ENCODE data around the gene GPAT2.
"Not testable (repeated sequence)": the region's sequence is repeated elsewhere in the genome, so short reads cannot be mapped to it uniquely, and the experiment has no call there.

Gene GPAT2

DNA sequence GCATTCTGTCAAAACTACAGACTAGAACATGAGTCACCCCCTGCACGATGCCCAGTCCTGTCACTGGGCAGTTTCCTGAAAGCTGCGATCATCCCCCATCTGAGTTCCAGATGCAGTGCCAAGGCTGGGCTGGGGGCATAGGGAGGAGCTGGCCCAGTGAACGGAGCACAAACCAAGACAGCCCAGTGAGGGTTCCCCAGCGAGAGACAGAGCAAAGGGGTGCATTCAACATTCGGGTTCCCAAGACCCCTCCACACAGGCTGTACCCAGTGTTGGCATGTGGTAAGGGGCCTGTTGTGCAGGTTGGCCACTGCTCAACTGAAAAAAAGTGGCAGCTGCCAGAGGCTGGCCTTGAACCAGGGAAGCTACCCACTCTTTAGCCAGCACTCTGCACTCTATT lies 35.6 kb upstream of the GPAT2 start:
- H3K27me3 ChIP-seq (replicated peaks in 2 of 5; ENCODE audit: control insufficient read depth in 4 of 5, insufficient read depth in 5 of 5, low read length in 4 of 5); POLR2A ChIA-PET; H3K27ac ChIP-seq (ENCODE audit: insufficient read depth in 1 of 2, low read depth in 1 of 2, low read length in 2 of 2, poor library complexity in 1 of 2, severe bottlenecking in 2 of 2); H3K4me1 ChIP-seq (ENCODE audit: control extremely low read depth in 1 of 4, control insufficient read depth in 4 of 4, insufficient read depth in 4 of 4, low read length in 3 of 4); H3K4me3 ChIP-seq (ENCODE audit: control insufficient read depth in 1 of 7, extremely low read depth in 1 of 7, insufficient read depth in 4 of 7, low read depth in 2 of 7, low read length in 6 of 7); DNase-seq; H3K36me3 ChIP-seq (ENCODE audit: control insufficient read depth in 4 of 4, insufficient read depth in 4 of 4, low read length in 3 of 4); CTCF ChIA-PET; H3K9me3 ChIP-seq (ENCODE audit: control extremely low read depth in 1 of 5, control insufficient read depth in 4 of 5, insufficient read depth in 2 of 5, low read depth in 1 of 5, low read length in 4 of 5): not testable (repeated sequence)
- WGBS (ENCODE audit: insufficient coverage): 98% methylated on average over 5 of the region's 5 CpGs

DNA sequence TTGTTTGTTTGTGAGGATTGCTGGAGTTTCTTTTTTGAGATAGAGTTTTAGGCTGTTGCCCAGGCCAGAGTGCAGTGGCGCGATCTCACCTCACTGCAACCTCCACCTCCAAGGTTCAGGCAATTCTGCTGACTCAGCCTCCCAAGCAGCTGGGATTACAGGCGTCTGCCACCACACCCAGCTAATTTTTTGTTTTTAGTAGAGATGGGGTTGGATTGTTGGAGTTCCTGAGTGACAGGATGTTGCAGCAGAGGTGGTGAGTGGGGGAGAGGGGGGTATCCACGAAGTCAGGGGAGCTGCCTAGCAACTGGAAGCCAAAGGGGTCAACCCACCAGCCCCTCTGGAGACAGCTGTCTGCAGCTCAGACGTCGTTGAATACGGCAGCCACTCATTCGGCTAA lies 35.2 kb upstream of the GPAT2 start:
- DNase-seq; H3K36me3 ChIP-seq (ENCODE audit: control insufficient read depth in 4 of 4, insufficient read depth in 4 of 4, low read length in 3 of 4); H3K27ac ChIP-seq (ENCODE audit: insufficient read depth in 1 of 2, low read depth in 1 of 2, low read length in 2 of 2, poor library complexity in 1 of 2, severe bottlenecking in 2 of 2); H3K27me3 ChIP-seq (replicated peaks in 2 of 5; ENCODE audit: control insufficient read depth in 4 of 5, insufficient read depth in 5 of 5, low read length in 4 of 5); H3K4me3 ChIP-seq (ENCODE audit: control insufficient read depth in 1 of 7, extremely low read depth in 1 of 7, insufficient read depth in 4 of 7, low read depth in 2 of 7, low read length in 6 of 7); H3K9me3 ChIP-seq (ENCODE audit: control extremely low read depth in 1 of 5, control insufficient read depth in 4 of 5, insufficient read depth in 2 of 5, low read depth in 1 of 5, low read length in 4 of 5); POLR2A ChIA-PET; H3K4me1 ChIP-seq (ENCODE audit: control extremely low read depth in 1 of 4, control insufficient read depth in 4 of 4, insufficient read depth in 4 of 4, low read length in 3 of 4); CTCF ChIA-PET: not testable (repeated sequence)
- WGBS (ENCODE audit: insufficient coverage): 71% methylated on average over 4 of the region's 8 CpGs

DNA sequence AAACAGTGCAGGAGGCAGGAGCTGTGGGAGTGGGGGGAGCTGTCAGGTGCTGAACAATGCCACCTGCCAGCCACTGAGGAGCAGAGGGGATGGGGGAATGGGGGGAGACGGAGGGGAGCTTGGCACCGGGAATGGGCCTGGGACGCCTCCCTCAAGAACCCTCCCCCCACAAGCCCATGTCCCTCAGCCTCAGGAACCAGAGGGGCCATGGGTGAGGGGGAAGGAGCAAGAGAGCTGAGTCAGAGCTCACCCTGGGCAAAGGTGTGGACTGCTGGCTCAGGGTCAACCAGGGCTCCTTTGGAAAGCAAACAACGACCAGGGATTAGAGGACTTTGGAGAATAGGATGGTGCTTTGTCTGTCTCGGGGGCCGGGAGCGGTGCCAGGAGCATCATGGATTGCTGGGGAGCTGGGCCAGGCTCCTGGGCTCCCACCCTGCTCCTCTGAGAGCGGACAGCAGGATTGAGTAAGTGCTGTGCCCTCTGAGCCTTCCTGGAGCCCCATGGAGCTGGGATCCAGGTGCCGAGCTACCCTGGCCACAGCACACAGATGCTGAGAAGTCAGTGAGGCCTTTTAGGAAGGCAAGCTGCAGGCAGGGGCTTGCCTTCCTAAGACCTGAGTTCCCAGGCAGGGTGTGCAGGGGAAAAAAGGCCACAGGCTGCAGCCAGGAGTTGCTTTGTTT lies 33.3 kb upstream of the GPAT2 start:
- H3K9me3 ChIP-seq (ENCODE audit: control extremely low read depth in 1 of 5, control insufficient read depth in 4 of 5, insufficient read depth in 2 of 5, low read depth in 1 of 5, low read length in 4 of 5); H3K27ac ChIP-seq (ENCODE audit: insufficient read depth in 1 of 2, low read depth in 1 of 2, low read length in 2 of 2, poor library complexity in 1 of 2, severe bottlenecking in 2 of 2); POLR2A ChIA-PET; H3K4me1 ChIP-seq (ENCODE audit: control extremely low read depth in 1 of 4, control insufficient read depth in 4 of 4, insufficient read depth in 4 of 4, low read length in 3 of 4); CTCF ChIA-PET; DNase-seq; H3K27me3 ChIP-seq (replicated peaks in 2 of 5; ENCODE audit: control insufficient read depth in 4 of 5, insufficient read depth in 5 of 5, low read length in 4 of 5); H3K4me3 ChIP-seq (ENCODE audit: control insufficient read depth in 1 of 7, extremely low read depth in 1 of 7, insufficient read depth in 4 of 7, low read depth in 2 of 7, low read length in 6 of 7); H3K36me3 ChIP-seq (ENCODE audit: control insufficient read depth in 4 of 4, insufficient read depth in 4 of 4, low read length in 3 of 4): not testable (repeated sequence)
- WGBS (ENCODE audit: insufficient coverage): 79% methylated on average over 3 of the region's 9 CpGs

DNA sequence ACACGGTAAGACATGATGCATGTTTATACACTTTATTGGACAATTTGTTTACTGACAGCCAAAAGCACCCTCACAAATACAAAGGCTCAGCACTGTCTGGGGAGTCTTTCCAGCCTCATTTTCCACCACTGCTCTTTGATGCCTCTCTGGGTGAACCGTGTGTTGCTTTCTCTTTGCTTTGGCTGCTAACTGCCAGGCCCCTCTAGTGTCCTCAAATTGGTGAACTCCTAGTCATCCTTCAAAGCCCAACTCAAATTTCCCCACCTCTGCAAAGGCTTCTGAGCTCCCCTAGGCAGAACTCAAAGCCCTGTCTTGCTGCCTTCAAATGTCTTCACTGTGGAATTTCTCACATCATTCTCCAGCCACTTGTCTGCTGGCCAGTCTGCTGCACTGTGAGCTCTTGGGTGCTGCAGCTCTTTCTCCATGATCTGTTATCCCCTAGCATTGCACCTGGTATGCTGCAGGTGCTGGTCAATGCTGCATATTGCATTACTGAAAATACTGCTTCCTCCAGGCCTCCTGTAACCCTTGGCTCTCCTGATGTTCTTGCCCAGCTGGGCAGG lies 32.5 kb upstream of the GPAT2 start:
- H3K27me3 ChIP-seq (replicated peaks in 2 of 5; ENCODE audit: control insufficient read depth in 4 of 5, insufficient read depth in 5 of 5, low read length in 4 of 5); DNase-seq; POLR2A ChIA-PET; H3K27ac ChIP-seq (ENCODE audit: insufficient read depth in 1 of 2, low read depth in 1 of 2, low read length in 2 of 2, poor library complexity in 1 of 2, severe bottlenecking in 2 of 2); H3K4me1 ChIP-seq (ENCODE audit: control extremely low read depth in 1 of 4, control insufficient read depth in 4 of 4, insufficient read depth in 4 of 4, low read length in 3 of 4); H3K9me3 ChIP-seq (ENCODE audit: control extremely low read depth in 1 of 5, control insufficient read depth in 4 of 5, insufficient read depth in 2 of 5, low read depth in 1 of 5, low read length in 4 of 5); H3K36me3 ChIP-seq (ENCODE audit: control insufficient read depth in 4 of 4, insufficient read depth in 4 of 4, low read length in 3 of 4); CTCF ChIA-PET; H3K4me3 ChIP-seq (ENCODE audit: control insufficient read depth in 1 of 7, extremely low read depth in 1 of 7, insufficient read depth in 4 of 7, low read depth in 2 of 7, low read length in 6 of 7): not testable (repeated sequence)
- WGBS (ENCODE audit: insufficient coverage): 96% methylated on average over 2 of the region's 2 CpGs

DNA sequence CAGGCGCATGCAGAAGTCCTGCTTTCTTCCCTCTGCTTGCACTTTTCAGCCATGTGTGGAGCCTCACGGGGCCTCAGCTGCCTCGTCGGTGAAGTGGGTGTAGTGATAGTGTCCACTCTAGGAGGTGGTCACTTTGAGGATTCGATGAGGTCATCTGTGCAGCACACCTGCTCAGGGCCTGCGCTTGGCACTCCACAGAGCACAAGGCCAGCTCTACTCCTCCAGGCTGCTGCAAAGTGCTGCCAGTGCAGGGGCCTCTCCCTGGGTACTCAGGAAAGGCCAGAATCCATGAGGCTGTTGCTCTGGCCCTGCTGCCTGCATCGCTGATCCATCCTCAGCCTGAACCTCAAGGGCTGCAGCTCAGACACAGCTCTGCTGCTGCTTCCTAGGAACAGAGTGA lies 31.8 kb upstream of the GPAT2 start:
- POLR2A ChIA-PET; H3K4me3 ChIP-seq (ENCODE audit: control insufficient read depth in 1 of 7, extremely low read depth in 1 of 7, insufficient read depth in 4 of 7, low read depth in 2 of 7, low read length in 6 of 7); H3K36me3 ChIP-seq (ENCODE audit: control insufficient read depth in 4 of 4, insufficient read depth in 4 of 4, low read length in 3 of 4): not testable (repeated sequence)

DNA sequence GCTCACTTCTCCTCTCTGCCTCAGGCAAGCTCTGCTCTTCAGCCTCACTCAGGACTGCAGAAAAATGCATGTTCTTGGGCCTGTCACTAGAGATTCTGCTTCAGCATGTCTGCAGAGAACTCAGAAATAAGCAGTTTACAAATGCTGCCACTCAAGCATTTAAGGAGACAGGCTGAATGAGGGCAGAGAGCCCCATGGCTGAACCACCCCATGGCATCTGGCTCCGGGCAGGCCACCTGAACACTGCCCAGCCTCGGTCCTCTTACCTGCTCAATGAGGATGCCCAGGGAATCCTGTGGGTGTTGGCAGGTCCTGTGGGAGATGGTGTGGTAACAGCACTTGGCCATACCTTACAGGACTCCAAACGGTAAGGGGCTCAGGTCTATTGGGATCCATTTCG lies 31.2 kb upstream of the GPAT2 start:
- H3K9me3 ChIP-seq (ENCODE audit: control extremely low read depth in 1 of 5, control insufficient read depth in 4 of 5, insufficient read depth in 2 of 5, low read depth in 1 of 5, low read length in 4 of 5); POLR2A ChIA-PET; H3K27me3 ChIP-seq (replicated peaks in 2 of 5; ENCODE audit: control insufficient read depth in 4 of 5, insufficient read depth in 5 of 5, low read length in 4 of 5); CTCF ChIA-PET; H3K36me3 ChIP-seq (ENCODE audit: control insufficient read depth in 4 of 4, insufficient read depth in 4 of 4, low read length in 3 of 4); H3K4me1 ChIP-seq (ENCODE audit: control extremely low read depth in 1 of 4, control insufficient read depth in 4 of 4, insufficient read depth in 4 of 4, low read length in 3 of 4); H3K27ac ChIP-seq (ENCODE audit: insufficient read depth in 1 of 2, low read depth in 1 of 2, low read length in 2 of 2, poor library complexity in 1 of 2, severe bottlenecking in 2 of 2); DNase-seq; H3K4me3 ChIP-seq (ENCODE audit: control insufficient read depth in 1 of 7, extremely low read depth in 1 of 7, insufficient read depth in 4 of 7, low read depth in 2 of 7, low read length in 6 of 7): not testable (repeated sequence)
- WGBS (ENCODE audit: insufficient coverage): 100% methylated on average over 1 of the region's 4 CpGs

More for the DNA sequence above, 31.8 kb upstream of the GPAT2 start:
- H3K4me1 ChIP-seq (ENCODE audit: control extremely low read depth in 1 of 4, control insufficient read depth in 4 of 4, insufficient read depth in 4 of 4, low read length in 3 of 4); H3K27me3 ChIP-seq (replicated peaks in 2 of 5; ENCODE audit: control insufficient read depth in 4 of 5, insufficient read depth in 5 of 5, low read length in 4 of 5); CTCF ChIA-PET; H3K27ac ChIP-seq (ENCODE audit: insufficient read depth in 1 of 2, low read depth in 1 of 2, low read length in 2 of 2, poor library complexity in 1 of 2, severe bottlenecking in 2 of 2); H3K9me3 ChIP-seq (ENCODE audit: control extremely low read depth in 1 of 5, control insufficient read depth in 4 of 5, insufficient read depth in 2 of 5, low read depth in 1 of 5, low read length in 4 of 5); DNase-seq: not testable (repeated sequence)
- WGBS (ENCODE audit: insufficient coverage): 100% methylated on average over 2 of the region's 7 CpGs

DNA sequence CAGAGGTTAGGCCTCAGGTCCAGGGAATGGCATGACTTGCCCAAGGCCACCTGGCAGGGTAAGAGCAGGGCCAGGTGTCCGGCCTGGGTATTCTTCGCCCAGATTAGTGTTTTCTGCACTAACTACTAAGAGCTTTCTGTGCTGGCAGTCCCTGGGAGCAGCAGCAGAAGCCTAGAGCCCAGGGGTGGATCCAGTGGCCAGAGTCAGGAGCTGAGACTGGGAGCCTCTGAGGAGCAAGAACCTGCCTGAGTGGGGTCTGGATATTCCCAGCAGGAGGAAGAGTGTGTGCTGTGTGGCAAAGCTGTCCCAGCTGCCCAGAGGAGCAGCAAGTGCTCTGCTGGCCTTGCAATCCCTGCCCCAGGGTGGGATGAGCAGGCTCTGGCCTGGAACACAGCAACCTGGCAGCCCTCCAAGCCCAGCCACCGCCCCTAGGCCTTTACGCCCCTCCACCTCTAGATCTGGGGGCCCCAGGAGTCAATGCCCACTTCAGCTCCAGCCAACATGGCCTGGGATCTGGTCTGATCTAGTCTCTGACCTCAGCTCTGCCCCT lies 30.7 kb upstream of the GPAT2 start:
- no peaks in the 10 kb centered on the region for H3K36me3 ChIP-seq (ENCODE audit: control insufficient read depth in 4 of 4, insufficient read depth in 4 of 4, low read length in 3 of 4)
- H3K9me3 ChIP-seq (ENCODE audit: control extremely low read depth in 1 of 5, control insufficient read depth in 4 of 5, insufficient read depth in 2 of 5, low read depth in 1 of 5, low read length in 4 of 5): no peaks in the 10 kb centered on the region
- no peak for DNase-seq
- 99% methylated on average over 4 of the region's 4 CpGs for WGBS (ENCODE audit: insufficient coverage)
- H3K27ac ChIP-seq (ENCODE audit: insufficient read depth in 1 of 2, low read depth in 1 of 2, low read length in 2 of 2, poor library complexity in 1 of 2, severe bottlenecking in 2 of 2): no peak overlapping the region
- POLR2A ChIA-PET: no interaction called here
- peaks cover 0 to 5% (median 0%) of the 10 kb centered on the region in 4 experiments for H3K4me1 ChIP-seq (ENCODE audit: control extremely low read depth in 1 of 4, control insufficient read depth in 4 of 4, insufficient read depth in 4 of 4, low read length in 3 of 4)
- CTCF ChIA-PET: interaction anchor here (0.6 kb wide), 1 partner anchor 1600 kb away, joined by 3 read pairs; no protein-coding TSS in a partner anchor
- no peaks in the 10 kb centered on the region for H3K27me3 ChIP-seq (replicated peaks in 2 of 5; ENCODE audit: control insufficient read depth in 4 of 5, insufficient read depth in 5 of 5, low read length in 4 of 5)
- H3K4me3 ChIP-seq (ENCODE audit: control insufficient read depth in 1 of 7, extremely low read depth in 1 of 7, insufficient read depth in 4 of 7, low read depth in 2 of 7, low read length in 6 of 7): no peak overlapping the region

All from common myeloid progenitor, CD34-positive (primary cell).